Peyer's patch (tissue), 4 donors: ENCODE data around the gene FZD10.

Experiments used
- CTCF ChIP-seq, 6 experiments: fragments of 450-650 bp in 4 of 6; fragments of 200-600 bp in 2 of 6; sonication (generic) in 1 of 6; IDR thresholded peaks; one replicate each; pipeline ENCODE4 v1.5.1; 2017 to 2019; ENCODE audit warnings: antibody characterized with exemption in 6 of 6, mild to moderate bottlenecking in 3 of 6, moderate library complexity in 1 of 6
- POLR2A ChIP-seq, 2 donors: fragments of 450-650 bp; IDR thresholded peaks; one replicate each; pipeline ENCODE4 v1.5.1; 2017; ENCODE audit warnings: antibody characterized with exemption in 2 of 2, mild to moderate bottlenecking in 2 of 2, moderate library complexity in 2 of 2

GRCh38 chr12:130164216-130164542 is 1.9 kb downstream of the FZD10 start:
- TF ChIP-seq CTCF (IDR thresholded peaks at IDR 0.05) = no peak
- no peak for TF ChIP-seq POLR2A (IDR thresholded peaks at IDR 0.05)
